HS-5 (cell line): Measurements from ENCODE around the gene SORCS3.

Source experiments
- DNase-seq: peaks from one replicate; pipeline ENCODE4 v3.0.0-alpha.2; 2012; ENCODE audit warnings: low read depth

SORCS3 gene

DNA sequence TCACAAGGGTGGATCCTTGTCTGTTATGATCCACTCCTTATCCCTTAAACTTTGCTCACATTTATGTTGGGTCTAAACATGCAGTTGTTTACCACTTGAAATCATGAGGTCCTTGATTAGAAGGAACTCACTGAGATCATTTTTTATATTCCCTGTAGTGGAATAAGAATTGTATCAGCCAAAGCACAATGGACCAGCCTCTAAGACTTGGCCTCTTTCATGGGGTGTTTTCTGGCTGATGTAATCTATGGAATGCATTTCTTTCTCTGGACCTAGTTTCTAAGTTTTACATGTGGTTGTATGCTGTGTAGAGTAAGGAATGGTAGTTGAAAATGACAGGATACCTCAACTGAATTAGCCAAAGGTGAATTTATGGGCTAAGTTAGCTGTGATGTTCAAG lies 376.6 kb downstream of the SORCS3 start:
- no peak for DNase-seq

DNA sequence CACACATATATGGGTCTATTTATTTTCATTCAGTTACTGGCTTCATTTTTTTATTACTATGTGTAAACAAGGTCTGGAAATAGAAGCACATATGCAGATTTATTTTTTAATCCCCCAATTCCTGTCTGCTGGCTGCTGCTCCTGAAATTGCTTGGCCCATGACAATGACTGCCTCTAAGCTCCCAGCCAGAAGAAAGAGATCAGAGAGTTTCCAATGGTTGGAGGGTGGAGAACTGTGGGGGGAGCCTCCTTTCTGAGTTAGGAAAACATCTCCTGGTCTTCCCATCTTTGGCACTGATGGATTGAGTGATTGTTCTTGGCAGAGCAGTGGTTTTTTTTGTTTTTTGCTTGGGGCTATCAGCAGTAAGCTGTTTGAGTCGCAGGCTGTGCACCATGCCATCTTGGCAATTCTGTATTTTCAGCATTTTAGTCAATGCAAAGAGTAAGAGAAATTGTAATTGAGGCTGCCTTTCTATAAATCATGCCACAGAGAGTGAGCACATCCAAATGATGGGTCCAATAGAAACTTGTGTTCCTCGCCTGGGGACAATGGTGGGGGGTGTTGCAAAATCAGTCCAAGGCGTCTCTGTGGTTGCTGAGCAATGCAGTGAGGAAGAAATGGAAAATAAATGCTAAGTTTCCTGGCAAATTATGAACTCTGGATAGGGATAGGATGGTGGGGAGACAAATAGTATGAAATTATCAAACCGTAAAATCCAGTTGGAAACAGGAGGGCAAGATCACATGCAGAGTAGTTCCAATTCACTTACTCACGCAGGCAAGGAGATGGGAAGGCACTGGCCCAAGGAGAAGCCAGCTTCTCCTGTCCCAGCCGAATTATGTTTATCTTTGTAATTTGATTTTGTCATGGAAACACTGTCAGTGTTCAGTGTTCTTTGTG lies 382.4 kb downstream of the SORCS3 start:
- no peak for DNase-seq

GRCh38 chr10:105024184-105024583 lies 383.1 kb downstream of the SORCS3 start:
- DNase-seq, result no peak

- DNase-seq, result no peak
Observed at GRCh38 chr10:105025092-105025491, 384.0 kb downstream of the SORCS3 start.

DNA sequence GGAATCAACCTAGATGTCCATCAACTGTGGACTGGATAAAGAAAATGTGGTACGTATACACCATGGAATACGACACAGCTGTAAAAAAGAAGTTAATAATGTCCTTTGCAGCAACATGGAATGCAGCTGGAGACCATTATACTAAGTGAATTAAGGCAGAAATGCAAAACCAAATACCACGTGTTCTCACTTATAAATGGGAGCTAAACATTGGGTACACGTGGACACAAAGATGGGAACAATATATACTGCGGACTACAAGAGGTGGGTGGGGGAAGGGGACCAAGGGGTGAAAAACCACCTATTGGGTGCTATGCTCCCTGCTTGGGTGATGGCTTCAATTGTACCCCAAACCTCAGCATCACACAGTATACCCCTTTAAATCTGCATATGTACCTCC lies 385.5 kb downstream of the SORCS3 start:
- DNase-seq, result no peak

- DNase-seq, result no peak
Observed at GRCh38 chr10:105029286-105029685, 388.2 kb downstream of the SORCS3 start.

- DNase-seq, result no peak
Observed at GRCh38 chr10:105037022-105037421, 395.9 kb downstream of the SORCS3 start.

DNA sequence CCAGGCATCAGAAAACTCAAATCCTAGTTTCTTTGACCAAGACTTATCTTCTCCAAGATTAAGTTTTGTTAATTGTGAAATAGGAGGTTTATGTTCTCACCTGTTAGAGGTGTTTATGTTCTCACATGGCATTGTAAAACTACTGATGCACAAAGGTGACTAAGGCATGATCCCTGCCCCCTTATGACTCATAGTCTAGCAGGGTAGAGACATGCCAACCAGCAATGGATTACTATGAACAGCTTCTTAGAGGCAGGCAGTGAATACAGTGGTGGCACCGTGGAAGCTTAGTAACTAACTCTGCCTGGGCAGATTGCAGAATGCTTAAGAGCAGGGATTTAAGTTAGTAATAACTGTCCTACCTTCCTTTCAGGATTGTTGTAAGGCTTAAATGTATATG lies 400.9 kb downstream of the SORCS3 start:
- DNase-seq, result no peak

- no peak for DNase-seq
Observed at GRCh38 chr10:105042906-105043552, 401.9 kb downstream of the SORCS3 start.

DNA sequence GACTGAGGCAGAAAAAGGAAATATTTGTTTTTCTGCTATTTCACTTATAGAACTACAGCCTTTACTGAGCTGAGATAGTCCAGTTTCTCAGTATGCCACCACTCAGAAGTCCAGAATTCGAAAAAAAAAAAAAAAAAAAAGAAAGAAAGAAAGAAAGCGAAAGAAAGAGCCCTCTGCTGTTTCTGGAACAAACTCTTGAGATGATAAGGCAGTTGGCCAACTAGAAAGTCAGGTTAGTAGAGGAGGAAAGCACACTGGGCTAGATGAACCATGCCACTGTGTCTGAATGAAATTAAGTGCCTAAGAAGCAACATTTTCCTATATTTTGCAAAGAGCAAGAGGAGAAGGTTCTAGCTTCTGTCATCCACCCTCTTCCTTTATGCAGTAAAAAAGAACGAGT lies 403.8 kb downstream of the SORCS3 start:
- no peak for DNase-seq

DNA sequence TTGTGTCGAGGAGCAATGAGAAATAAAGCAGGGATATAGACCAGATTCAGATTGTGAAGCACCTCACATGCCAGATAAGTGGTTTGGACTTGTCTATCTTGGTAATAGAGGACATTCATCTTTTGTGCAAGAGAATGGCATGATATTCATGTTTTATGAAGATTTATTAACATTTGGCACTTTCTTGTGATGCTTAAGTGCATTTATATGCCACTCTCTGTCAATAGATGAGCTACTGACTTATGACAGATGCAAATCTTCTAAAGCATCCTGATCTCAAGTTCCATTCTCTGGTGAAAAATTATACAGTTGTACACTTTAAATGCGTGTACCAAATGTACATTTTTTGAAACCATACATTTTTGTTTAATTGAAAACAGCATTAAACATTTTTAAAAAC lies 415.3 kb downstream of the SORCS3 start:
- no peak for DNase-seq

DNA sequence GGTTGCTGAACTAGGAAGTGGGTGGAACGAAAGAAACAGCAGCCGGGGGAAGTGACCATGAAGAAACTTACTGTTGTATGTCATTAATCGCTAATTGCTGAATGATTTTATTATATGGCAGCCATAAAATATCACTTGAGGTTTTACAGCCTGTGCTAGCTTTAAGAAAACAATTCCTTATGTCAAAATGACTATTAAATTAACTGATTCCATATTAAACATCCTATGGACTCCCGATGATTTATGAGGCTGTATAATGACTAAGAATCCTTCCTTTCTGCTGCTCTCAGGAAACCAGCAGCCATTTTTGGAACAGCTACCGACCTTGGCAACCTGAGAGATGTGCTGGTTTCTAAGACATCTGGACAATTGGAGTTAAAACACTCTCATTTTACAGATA lies 421.9 kb downstream of the SORCS3 start:
- DNase-seq, result no peak

DNA sequence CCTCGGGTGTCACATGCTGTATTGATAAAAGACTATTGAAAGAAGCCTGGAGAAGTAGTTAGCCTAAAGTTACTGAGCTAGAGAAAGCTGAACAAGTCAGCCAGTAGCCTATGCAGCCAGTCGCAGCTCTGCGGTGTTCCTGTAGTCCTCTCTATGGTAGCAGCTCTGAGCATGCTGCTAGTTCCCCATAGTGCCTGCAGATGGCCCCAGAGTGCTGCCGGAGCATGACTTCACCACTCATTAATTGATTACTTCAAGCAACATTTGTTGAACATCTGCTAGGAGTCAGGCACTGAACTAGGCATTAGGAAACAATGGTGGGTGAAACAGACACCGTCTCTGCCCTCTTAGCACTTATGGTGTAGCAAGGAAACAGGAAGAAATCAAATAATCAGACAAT lies 422.7 kb downstream of the SORCS3 start:
- no peak for DNase-seq

DNA sequence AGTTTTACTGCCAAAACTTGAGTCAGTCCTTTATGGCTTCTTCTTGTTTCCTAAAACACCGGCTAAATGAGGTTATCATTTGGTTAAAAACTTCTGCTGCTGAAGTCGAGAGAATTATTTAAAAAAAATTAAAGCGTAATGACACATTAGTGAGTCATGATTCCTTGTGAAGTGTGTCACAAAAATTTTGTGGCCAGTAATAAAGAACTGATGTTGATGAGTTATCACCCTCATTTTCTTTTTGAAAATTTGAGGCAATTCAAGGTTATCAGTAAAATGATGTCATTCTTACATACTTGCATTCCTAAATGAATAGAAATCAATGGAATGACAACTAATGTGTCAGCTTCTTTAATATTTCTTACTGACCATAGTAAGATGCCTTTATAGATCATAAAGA lies 427.4 kb downstream of the SORCS3 start:
- peak; percentile 26 for DNase-seq

DNA sequence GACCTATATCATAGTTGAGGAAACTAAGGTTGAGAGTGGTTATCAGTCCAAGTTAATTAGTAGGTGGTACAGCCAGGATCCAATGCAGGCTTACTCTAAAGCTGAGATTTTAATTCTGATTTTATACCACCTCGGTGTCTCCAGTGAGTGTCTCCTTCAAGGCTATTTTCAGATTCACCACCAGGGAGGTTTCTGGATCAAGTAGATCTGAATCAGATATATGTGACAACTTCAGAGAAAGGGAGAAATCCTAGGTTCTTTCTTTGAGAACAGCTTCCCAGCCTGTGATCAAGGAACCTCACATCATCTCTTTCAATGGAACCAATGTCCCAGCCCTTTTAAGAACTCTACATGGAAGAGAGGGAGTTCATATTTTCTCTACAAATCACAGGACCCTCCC lies 429.2 kb downstream of the SORCS3 start:
- no peak for DNase-seq

DNA sequence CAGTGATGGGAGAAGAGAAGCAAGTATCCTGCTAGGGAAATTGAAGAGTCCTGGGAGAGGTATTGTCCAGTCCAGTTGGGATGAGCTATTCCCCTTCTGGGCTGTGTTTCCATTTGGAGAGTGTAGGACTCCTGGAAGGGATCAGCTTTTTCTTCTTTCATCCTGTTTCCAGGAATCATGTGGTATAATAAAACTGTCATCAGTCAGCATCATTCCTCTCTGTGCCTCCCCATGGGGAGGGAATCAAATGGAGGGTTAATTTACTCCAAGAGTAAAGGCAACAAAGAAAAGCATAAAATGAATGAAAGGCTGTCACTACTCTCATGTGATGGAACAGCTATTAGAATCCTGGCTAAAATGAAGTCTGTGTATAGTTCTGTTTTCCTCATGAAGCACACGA lies 429.9 kb downstream of the SORCS3 start:
- no peak for DNase-seq

- no peak for DNase-seq
Observed at GRCh38 chr10:105071980-105072379, 430.9 kb downstream of the SORCS3 start.

- no peak for DNase-seq
Observed at GRCh38 chr10:105073999-105074398, 432.9 kb downstream of the SORCS3 start.

DNA sequence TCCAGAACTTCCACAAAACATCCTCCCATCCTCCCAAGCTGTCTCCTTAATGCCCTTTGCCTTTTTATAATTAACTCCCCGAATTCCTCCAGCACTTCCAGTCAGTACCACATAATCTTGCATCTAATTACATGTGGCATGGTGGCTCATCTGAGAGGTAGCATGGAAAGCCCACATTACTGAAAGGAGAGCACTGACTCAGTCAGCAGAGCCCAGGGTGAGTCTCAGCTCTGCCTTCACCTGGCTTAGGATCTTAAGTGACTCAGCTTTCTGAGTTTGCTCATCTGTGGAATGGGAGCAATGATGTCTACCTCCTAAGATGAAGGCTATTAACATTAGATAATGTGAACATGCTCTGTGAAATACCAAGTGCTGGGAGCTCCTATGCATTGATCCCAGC lies 433.9 kb downstream of the SORCS3 start:
- DNase-seq, result no peak

- no peak for DNase-seq
Observed at GRCh38 chr10:105085980-105086379, 444.9 kb downstream of the SORCS3 start.

GRCh38 chr10:105094048-105094447 lies 453.0 kb downstream of the SORCS3 start:
- DNase-seq, result no peak

DNA sequence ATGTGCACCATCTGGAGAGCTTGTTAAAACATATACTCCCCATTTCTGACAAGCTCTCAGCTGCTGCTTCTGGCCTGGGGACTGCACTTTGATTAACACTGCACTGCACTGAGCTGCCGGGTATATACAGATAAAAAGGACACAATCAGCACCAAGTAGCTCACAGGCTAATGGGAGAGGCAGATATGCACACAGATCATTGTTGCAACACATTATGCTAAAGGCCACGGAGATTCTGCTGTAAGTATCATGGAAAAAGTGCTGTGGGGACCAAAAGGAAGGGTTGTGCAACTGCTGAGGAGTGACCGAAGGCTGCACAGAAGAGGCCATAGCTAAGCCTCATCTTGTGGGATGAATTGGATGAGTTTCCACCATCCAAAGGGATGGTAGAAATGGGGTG lies 455.2 kb downstream of the SORCS3 start:
- DNase-seq, result no peak

DNA sequence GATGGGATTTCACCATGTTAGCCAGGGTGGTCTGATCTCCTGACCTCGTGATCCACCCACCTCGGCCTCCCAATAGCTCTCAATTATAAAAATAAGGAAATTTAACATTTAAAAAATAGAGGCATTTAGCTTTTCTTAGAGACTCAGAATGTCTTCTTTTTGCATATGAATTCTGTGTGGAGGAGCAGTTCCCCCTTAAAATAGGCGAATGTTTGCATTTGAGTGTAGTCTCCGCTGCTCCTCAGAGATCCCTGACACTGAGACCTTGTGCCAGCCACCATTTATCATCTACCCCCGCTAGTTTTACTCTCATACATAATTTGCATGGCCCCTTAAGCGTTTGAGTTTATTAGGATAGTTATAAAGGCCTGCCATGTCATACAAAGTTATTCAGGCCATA lies 461.9 kb downstream of the SORCS3 start:
- no peak for DNase-seq

DNA sequence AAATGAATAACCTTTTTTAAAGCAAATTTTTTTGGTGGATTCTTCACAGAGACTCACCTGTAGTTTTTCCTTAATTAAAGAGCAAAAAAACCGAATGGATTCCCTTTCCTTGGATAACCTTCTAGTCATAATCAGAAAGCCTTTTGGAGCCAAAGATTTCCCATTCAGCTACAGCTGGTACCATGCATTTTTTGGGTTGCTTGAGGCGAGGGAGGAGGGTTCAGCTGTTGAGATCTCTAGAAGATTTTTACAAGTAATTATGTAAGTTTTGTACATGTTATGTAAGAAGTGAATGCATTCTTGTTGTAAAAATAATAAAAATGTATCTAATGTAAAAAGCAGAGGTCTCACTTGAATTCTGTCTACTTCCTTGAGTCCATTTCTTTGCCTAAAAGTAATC lies 463.2 kb downstream of the SORCS3 start:
- no peak for DNase-seq
